CD1c-positive myeloid dendritic cell (primary cell): ENCODE data around the gene TRMU.

Experiments
- DNase-seq: peaks from one replicate; pipeline ENCODE4 v3.0.0-alpha.2; 2016; ENCODE audit errors: extremely low spot score

Gene TRMU

DNA sequence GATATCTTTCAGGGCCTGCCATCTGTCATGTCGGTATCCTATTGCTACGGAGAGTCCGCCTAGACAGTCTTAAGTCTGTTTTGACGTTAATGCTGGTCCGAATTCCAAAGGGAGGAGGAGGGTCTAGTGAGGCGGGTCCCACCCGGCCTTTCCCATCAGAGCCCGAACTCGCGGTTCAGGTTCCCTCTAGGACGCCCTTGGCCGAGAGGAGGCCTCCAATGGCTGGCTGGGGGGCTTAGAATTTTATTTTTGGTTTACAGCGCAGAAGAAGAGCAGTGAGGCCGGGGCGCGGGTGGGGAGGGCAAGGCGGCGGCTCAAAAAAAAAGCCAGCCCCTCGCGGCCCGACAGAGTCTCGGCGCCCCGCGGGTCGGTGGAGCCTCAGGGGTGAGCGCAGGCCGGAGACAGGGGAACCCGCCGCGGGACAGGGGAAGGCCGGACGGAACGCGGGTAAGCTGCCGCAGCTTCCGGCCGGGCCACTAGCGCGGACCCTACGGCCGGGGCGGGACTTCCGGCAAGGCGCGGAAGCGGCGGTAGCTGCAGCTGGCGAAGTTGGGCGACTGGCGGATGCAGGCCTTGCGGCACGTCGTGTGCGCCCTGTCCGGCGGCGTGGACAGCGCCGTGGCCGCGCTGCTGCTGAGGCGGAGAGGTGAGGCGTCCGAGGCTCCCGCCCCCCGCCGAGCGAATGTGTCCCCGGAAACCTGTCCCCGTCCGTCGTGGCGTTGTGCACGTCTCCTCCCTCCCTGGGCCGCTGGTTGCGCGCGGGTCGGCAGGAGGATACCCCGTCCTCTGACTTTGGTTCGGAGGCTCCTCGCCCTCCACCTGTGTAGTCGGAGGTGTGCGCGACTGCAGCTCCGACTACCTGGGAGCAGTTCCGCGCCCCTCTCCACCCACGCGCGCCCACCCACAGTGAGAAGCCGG, at the start of gene TRMU:
Gene TRMU, plus strand, starts transcription at position 514 of the 918 bp plus-strand sequence. Its CDS starts 51 bp downstream, at position 565.
- peak; percentile 92 for DNase-seq

DNA sequence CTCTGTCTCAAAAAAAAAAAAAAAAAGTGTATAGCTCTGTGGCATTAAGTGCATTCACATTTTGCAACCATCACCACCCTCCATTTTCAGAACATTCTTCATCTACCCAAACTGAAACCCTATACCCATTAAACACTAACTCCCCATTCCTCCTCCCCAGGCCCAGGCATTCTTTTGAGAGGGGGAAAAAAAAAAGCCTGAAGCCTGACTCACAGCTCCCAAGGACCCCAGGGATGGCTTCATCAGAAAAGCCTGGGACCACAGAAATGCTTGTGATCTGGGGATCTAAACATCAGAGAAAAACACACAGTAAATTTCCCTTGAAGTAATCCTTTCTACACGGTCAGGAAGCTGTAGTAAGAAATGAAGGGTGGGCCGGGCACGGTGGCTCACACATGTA, 49.5 kb upstream of the TRMU start:
- DNase-seq = no peak

DNA sequence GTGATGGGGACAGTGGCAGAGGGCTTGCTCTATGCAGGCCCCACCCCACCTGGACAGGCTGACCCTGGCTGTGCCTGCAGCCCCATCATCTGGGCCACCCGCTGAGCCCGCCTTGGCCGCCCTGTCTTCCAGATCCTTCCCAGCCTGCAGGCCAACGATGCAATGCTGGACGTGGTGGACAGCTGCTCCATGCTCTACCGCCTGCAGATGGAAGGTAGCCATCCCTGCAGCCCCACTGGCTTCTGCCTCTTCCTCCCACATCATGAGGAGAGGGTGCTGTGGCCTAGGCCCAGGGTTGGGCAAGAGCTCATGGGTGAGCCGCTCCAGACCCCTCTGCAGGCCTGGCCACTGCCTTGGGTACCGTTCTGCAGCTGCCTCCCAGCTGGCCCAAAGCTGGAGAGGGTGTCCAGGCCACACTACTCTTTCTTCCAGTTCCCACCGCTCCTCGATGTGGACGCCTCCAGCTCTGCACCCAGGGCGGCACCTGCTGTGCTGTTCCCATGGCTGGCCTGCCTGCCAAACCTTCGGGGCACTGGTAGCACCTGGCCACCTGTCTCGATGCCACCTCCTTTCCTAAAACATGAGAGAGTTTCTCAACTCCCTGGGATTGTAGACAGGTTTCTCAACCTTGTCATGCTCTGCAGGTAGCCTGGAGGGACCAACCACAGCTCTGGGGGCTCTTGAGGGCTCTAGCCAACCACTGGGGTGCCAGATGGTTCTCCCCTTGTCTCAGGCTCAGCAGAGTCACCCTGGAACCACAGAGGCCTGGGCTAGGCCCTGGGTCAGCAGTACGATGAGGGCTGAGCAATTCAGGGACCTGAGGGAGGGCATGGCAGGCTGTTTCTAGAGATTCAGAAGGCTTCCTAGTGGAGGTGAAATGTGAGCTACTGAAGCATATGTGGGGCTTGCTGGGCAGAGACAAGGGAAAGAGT, 48.3 kb upstream of the TRMU start:
- no peak for DNase-seq

DNA sequence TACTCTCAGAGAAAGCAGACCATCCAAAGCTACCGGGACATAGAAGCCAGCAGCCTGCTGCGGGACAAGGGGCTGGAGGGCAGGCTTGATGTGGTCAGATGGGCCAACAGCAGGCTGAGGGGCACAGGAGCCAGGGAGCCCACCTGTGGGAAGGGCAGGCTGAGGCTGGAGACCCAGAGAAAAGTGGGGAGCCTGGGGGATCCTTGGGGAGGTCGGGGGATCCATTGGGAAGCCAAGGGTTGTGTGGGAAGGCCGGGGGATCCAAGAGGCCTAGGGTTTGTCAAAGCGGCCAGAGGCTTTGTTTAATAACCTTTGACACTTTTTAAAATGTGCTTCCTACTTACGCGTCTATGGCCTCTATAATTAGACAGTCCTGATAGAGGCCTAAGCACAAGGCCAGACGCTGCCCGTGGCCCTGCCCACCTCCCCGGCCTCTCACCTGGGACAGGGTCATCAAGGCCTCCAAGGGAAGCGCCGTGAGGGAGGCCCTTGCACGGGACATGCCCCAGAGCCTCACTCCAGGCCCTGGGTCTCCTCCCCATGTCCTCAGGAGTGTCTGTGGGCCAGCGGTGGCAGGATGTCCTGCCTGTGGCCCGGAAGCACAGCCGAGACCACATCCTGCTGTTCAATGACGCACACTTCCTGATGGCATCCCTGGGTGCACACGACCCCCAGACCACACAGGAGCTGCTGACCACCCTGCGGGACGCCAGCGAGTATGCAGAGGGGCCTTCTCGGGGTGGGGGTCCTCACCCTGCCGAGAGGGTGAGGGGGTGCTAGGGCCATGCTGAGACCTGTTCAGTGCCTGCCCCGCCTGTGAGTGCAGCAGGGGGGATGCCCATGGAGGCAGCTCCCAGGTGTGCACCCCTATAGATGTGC, 47.4 kb upstream of the TRMU start:
- peak; percentile 4 for DNase-seq

- DNase-seq = no peak
These were observed 46.7 kb upstream of the TRMU start for GRCh38 chr22:46288846-46289243.

DNA sequence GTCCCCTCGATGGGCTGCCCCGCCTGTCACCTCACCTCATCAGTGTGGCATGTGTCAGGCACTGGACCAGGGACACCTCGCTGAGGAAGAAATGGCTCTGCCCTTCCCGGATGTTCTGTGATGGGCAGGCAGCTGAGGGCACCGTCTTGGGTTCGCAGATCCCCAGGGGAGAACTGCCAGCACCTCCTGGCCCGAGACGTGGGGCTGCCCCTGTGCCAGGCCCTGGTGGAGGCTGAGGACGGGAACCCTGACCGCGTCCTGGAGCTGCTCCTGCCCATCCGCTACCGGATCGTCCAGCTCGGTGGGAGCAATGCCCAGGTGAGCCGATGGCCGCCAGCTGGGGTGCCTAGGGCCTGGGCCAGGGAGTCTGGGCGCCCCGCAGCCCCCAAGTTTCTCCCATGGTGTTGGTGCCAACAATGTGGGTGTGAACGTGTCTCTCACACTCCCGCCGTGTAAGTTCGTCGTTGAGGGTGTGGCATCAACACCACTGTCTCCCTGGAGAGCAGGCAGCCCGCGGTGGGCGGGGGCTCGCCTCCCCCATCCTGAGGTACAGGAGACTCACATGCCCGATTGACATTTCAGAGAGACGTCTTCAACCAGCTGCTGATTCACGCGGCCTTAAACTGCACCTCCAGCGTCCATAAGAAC, 46.1 kb upstream of the TRMU start:
- no peak for DNase-seq

DNA sequence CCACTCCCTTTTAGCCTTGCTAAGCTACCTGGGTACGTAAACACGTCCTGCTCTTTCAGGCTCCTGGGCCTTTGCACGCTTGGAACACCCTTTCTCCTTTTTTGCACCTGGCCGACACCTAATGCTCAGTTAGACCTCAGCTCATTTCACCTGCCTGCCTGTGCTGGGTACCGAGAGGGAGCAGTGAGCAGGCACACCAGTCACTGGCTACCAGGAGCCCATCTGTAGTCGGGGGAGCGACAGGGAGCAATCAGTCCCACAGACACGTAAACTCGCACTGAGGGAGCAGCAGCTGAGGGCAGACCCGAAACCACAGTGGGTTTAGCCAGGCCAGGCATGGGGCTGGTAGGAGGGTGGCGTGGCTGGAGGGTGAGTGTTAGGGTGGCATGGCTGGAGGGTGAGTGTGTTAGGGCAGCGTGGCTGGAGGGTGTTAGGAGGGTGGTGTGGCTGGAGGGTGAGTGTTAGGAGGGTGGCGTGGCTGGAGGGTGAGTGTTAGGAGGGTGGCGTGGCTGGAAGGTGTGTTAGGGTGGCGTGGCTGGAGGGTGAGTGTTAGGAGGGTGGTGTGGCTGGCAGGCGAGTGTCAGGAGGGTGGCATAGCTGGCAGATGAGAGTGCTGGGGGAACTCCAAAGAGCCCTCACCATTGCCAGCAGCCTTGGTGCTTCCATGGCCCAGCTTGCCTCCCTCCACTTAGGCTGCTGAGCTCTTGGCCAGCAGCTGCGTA, 45.2 kb upstream of the TRMU start:
- no peak for DNase-seq

DNA sequence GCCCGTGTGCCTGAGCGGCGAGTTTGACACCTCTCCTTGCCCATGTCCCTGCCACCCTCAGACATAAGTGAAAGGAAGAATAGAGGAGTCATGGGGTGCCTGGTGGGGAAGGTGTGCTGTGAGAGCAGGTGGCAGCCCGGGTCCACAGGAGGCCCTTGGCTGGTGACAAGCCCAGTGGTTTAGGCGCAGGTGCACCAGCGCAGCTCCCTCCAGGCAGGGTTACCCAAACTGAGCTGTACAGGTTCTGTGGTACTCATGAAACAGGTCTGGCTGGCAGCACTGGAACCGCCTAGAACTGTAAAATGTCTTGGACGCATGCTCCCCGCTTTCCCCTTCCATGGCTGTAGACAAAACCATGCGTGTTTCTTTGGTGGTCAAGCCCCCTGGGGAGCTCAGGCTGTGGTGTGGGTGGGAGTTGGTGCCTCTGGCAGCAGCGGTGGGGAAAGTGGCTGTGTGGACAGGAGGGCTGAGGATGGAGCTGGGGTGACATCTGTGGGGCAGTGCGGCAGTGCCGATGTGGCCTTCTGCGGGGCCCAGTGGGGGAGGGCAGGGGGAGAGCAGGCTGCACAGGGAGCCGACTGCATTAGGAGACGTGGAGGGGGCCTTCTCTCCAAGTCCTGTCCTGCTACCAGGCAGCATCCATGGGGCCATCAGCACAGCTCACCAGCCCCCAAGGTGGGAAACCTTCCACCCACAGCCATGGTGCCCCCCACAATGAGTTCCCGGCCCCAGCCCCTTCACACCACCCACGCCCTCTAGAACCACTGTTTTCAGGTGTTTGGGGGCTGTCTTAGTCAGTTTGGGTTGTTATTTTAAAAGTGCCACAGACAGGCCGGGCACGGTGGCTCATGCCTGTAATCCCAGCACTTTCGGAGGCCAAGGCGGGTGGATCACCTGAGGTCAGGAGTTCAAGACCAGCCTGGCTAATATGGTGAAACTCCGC, 44.4 kb upstream of the TRMU start:
- no peak for DNase-seq

- DNase-seq = no peak
These were observed 43.3 kb upstream of the TRMU start for GRCh38 chr22:46292173-46292572.

DNA sequence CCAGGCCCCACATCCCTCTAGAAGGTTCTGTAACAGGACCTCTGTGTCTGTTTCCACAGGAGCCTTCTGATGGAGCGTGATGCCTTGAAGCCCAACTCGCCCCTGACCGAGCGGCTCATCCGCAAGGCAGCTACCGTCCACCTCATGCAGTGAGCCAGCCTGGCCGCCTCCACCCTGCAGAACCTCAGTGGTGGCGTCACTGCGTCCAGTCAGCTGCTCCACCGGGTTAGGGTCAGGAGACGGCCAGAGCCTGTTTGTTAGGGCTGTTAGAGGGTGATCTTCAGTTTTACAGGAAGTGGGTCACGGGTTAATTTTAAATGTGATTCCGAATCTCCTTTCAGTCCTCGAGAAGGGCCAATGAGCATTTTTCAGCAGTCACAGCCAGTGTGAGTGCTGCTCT, 42.8 kb upstream of the TRMU start:
- DNase-seq = peak; percentile 36

- peak; percentile 71 for DNase-seq
These were observed 41.8 kb upstream of the TRMU start for GRCh38 chr22:46293577-46294260.

GRCh38 chr22:46294784-46295183, 40.7 kb upstream of the TRMU start:
- no peak for DNase-seq

GRCh38 chr22:46295277-46295971, 40.1 kb upstream of the TRMU start:
- no peak for DNase-seq

DNA sequence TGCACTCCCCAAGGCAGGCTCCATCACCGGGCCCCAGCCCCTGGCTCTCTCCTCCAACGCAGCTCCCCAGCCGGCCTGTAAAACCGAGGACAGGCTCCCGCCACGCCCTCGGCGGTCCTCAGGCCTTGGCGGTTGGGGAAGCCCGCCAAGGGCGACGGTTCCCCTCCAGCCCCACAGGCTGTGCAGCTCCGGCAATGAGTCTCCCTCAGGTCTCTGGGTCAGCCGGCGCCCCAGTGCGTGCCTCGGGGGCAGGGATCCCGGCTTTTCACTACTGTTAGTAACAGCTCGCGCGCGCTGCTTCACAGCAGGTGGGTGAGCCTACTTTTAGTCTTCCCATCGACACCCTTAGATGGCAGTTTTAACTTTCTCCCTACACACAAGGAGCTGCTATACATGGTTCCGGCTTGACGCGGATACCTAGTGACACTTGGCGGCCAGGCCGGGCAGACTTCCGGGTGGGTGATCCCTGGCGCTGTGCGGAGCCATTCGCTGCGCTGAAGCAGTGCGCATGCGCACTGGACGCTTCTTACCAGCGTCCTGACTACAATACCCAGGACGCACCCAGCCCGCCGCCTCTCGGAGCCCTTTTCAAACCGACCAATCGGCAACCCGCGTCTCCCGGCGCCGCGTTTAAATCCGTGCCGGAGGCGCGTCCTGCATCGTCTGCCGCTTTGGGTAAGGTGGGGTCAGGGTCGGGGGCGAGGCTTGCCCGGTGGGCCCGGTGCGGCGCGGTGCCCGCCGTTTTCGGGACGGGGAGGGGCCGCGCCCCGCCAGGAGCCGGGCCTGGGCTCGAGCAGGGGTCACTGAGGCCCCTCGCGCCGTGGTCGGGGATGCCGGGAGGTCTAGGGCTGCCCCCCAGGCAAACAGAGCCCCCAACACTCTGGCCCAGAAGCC, 39.0 kb upstream of the TRMU start, which contains the start of gene GTSE1:
Gene GTSE1, plus strand, starts transcription at position 614 of the 894 bp plus-strand sequence. CDS start 531 bp downstream, outside the sequence.
- DNase-seq = peak; percentile 99

DNA sequence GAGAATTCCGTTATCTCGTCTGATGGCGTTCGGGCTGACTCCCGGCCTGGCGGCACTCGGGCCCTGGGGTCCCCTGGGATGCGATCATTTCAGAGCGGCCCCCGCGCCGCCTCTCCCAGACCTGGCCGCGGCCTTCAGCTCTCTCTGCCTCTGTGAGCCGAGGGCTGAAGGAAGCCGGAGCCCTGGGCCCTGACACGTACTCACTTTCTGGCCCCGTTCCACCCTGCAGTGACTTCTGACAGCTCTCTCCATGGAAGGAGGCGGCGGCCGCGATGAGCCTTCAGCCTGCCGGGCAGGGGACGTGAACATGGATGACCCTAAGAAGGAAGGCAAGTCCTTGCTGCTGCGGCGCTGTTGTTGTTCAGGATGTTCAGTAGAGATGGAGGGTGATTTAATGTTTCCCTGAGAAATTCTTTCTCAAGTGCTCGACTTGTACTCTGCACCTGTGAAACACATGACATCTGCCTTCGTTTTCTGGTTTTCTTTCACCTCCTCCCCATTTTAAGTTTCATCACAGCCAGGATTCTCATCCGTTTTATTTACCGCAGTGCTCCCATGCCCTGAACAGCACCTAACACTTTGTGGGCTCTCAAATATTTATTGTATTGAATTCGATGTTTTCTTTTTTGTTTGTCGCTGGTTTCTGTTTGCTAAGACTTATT, 38.2 kb upstream of the TRMU start:
- DNase-seq = peak; percentile 5

DNA sequence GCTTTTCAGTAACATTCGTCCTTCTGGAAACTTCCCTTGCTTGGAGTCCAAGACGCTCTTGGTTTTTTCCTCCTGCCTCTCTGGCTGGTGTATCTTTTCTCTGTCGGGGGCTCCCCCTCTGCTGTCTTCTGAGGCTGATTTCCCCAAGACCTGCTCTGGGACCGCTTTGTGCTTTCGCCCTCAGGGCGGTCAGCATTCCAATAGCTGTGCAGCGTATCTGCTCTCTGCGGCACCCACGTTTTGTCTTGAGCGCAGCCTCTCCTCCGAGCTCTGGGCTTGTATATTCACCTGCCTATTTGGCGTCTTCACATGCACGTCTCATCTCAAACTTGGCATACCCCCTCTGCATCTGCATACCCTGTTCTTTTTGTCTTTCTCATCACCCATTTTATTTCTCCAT, 36.4 kb upstream of the TRMU start:
- DNase-seq = no peak
